ENCODE results near the gene NHERF1.
A peak's percentile ranks its signal among the peaks of the same experiment; 100 is the strongest.

NHERF1 gene

GRCh38 chr17:74769856-74770497, 21.5 kb downstream of the NHERF1 start:
- DNase-seq = no peak

GRCh38 chr17:74770498-74771318, 22.3 kb downstream of the NHERF1 start:
- no peak for DNase-seq

GRCh38 chr17:74771319-74771914, 23.0 kb downstream of the NHERF1 start:
- DNase-seq = no peak

GRCh38 chr17:74772053-74772452, 23.6 kb downstream of the NHERF1 start:
- no peak for DNase-seq

GRCh38 chr17:74773414-74773813, 25.0 kb downstream of the NHERF1 start:
- DNase-seq = no peak

DNA sequence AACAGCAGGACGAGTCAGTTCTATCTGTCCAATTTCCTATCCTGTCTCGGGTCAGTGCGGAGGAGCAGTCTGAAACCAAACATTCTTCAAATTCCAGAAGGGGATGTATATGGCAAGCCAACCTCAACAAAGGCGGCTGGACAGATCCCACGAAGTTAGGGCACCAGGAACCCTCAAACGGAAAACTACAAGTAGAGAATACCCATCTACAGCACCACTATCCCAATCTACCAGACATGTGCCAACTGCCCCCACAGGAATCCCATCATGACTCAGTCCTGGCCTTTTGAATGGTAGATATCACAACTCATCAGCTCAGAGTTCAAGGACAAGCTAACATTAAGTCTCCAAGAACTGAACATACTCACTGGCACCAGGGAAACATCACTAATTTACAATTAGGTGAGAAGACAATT, 25.5 kb downstream of the NHERF1 start:
- no peak for DNase-seq

- no peak for DNase-seq
Measured at GRCh38 chr17:74775409-74776043, 27.1 kb downstream of the NHERF1 start.

DNA sequence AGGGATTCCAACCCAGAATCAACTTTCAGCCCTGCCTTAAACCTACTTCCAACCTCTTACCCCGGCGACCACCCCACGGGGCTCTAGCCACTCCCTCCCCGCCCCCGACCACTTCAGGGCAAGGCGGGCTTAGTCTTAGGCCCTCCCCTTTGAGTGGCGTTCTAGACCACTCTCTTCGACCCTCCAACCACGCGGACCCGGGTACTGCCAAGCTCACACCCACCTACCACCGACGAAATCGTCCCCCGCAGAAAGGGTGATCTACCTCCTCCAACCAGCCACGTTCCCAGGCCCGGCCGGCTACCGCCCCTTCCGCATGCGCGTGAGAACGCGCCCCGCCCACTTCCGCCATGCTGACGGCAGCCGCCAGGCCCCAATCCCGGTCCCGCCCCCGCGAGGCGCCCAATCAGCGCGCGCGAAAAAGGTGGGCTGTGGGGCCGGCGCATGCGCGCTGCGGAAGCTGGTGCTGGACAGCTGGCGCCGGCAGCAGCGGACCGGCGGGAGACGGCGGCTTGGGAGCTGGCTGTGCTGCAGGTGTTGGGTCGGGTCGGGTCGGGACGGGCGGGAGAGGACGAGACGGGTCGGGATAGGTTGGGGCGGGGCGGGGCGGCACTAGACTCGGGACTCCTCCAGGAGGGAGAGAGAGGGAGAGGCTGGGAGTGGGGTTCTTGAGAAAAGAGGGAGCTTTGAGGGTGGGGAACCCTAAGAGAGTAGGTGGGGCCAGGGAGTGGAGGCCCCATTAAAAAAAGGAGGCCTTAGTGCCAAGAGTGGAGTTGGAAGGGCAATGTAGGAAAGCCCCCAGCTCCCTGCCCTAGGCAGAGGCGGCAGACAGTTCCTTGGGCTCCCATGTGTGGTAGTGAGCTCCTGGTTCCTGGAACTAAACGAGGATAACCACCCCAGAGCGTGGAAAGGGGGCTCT, 27.9 kb downstream of the NHERF1 start, which contains the start of gene NAT9:
TSS of gene NAT9 (minus strand) at position 302 of the 919 bp plus-strand sequence. CDS start 647 bp downstream, outside the sequence.
- peak; percentile 96 for DNase-seq

- DNase-seq = no peak
Measured at GRCh38 chr17:74776990-74777389, 28.6 kb downstream of the NHERF1 start.

GRCh38 chr17:74777901-74778515, 29.6 kb downstream of the NHERF1 start:
- no peak for DNase-seq

GRCh38 chr17:74778960-74779359, 30.5 kb downstream of the NHERF1 start:
- no peak for DNase-seq

DNA sequence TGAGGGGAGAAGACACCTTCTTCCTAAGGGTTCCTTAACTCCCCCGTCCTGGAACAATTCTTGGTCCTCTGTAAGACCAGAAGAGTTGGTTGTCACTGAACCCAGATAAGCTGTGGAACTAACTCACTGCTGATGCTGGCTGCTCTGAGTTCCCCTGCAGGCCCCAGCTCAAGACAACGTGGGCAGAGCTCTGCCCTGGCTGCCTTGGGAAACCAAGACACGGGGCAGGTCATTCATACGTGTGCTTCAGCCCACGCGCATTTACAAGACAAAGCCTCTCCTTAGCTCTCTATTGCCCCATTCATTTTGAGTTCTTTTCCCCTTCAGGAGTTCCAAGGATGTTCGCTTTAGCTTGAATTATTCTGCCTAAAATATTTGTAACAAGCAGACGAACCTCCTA, 31.1 kb downstream of the NHERF1 start:
- no peak for DNase-seq

DNA sequence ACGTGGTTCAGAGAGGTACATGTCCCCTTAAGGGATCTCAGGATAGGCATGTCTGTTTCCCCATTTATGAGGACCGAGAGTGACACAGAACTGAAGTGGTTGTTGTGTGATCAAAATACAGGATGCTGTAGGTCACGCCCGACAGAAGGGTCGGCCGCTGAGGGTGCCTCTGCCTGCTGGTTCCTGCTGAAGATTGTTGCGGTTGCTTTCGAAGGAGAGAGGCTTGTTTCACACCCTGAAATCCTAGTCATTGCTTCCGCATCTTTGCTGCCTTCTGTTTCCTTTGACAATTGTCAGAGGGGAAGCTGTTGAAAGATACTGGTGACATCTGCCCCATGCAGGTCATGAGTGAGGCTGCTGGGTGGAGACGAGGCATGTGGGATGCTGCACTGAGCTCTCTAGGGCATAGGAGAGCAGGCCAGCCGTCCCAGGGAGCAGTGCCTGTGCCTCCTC, 31.5 kb downstream of the NHERF1 start:
- DNase-seq = peak; percentile 91

- peak; percentile 31 for DNase-seq
Measured at GRCh38 chr17:74780443-74781238, 32.2 kb downstream of the NHERF1 start.

- DNase-seq = no peak
Measured at GRCh38 chr17:74782571-74782970, 34.1 kb downstream of the NHERF1 start.

DNA sequence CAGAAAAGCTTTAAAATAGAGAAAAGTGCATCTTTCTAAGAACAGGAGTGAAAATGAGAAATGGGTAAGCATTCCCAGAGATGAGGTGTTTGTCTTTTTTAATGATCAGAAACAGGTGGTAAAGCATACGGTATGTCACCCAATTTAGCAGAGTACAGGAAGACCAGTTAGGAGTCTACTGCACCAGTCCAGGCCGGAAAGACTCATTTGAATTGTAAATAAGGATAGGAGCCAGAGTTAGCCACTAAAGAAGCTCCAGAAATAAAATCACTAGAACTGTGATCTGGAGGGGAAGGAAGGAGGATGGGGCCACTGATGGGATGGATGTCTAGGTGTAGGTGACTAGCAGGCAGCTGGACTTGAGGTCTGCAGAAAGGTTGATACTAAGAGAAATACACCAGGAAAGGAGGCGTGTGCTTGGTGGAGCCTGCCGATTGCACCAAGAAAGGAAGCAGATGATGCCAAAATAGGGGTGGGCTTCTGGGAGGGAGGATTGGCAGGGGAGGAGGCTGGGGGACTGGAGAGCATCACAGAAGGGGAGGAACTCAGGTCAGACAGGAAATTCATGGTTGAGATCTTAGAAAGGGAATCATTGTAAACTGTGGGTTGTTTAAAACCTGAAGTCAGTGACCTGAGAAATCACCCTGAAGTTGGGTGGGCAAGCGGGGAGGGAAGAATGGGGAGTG, 35.8 kb downstream of the NHERF1 start:
- no peak for DNase-seq

DNA sequence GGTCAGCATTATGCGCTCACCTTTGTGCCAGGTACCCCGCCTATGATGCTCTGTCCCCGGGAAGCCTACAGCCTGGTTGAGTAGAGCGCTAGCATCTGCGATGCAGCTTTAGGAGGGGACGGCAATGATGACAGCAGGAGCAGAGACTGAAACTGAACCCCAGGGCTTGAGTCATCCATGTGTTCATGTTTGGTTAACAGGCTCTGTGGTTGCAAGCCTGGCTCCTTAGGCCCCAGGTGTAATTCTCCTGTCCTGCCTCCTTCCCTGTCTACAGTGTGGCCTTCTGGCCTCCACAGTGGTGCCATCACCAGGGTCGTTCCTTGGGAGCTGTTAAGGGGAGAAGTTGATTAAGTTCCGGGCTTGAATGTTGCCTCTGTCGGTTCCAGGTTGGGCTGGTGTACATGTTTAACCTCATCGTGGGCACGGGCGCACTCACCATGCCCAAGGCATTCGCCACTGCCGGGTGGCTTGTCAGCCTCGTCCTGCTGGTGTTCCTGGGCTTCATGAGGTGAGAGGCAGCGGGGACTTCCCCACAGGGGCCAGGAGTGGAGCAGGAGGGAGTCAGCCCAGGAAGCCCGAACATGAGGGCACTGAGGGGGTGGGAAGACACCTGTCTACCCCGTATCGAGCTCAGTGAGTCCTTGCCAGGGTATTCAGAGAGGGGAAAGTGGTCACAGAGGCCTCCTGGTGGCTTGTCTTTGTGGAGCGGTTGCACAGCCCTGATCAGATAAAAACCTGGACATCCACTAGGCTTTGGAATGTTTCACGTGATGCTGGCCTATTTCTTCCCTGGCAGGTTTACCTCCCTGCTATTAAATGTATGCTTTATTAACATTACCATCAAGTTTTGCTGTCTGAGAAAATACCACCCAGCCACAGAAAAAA, 36.9 kb downstream of the NHERF1 start:
- DNase-seq = no peak

GRCh38 chr17:74785981-74786360, 37.5 kb downstream of the NHERF1 start:
- DNase-seq = no peak

DNA sequence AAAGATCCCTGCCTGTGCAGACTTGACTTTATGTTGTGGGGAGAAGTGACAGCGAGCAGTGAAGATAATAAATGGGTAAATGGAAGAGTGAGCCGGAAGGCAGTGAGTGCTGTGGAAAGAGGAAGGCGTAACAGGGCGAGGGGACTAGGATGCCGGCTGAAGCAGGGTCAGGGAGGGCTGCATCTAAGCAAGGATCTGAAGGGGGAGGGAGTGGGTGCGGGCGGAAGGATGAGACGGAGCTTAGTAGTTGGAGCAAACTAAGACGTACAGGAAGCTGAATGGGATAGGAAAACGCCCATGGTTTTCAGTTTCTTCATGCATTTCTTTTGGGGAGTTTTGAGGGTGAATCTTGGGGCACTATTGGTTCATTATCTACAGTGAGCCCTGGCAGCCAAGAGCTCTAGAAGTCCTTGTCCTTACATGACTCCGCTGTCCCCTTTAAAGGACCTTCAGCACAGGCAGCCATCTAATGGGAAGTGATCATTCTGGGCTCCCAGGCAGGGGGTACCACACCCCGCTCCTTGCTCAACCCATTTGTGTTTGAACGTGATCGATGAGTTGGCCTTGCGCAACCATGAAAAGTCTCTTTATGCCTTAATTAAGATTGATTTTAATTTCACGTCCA, 38.1 kb downstream of the NHERF1 start:
- peak; percentile 53 for DNase-seq

Data from KG1 (cell line).